Measurements from ENCODE around the gene FAAH.

DNA sequence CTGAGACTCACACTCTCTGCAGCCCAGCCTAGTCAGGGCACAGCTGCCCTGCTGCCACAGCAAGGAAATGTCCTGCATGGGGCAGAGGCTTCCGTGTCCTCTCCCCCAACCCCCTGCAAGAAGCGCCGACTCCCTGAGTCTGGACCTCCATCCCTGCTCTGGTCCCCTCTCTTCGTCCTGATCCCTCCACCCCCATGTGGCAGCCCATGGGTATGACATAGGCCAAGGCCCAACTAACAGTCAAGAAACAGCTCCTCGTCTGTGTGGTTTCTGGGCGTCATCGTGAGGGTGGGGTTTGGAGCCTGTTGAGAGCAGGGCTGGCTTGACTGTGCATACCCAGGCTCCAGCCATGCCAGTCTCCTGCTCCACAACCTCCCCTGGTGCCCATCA, 19.5 kb downstream of the FAAH start:
- TF ChIP-seq CTCF (conservative IDR thresholded peaks at IDR 0.05; ENCODE audit: low read depth, low read length) = peak; percentile 18; the same call in 1 of the 2 replicates
- no peak for TF ChIP-seq FOS (IDR thresholded peaks at IDR 0.05; ENCODE audit: low read depth, low read length)
- TF ChIP-seq NFE2L2 (IDR thresholded peaks at IDR 0.05; ENCODE audit: low read depth, low read length) = no peak
- no peak for TF ChIP-seq RCOR1 (IDR thresholded peaks at IDR 0.05; ENCODE audit: insufficient replicate concordance, low read length)
- no peak for TF ChIP-seq POLR2A (IDR thresholded peaks at IDR 0.05; ENCODE audit: low read depth, low read length)
- TF ChIP-seq ELK1 (IDR thresholded peaks at IDR 0.05; ENCODE audit: borderline replicate concordance, low read depth, low read length) = no peak
- no peak for TF ChIP-seq CEBPB (IDR thresholded peaks at IDR 0.05; ENCODE audit: low read depth, low read length)
- TF ChIP-seq RFX5 (IDR thresholded peaks at IDR 0.05; ENCODE audit: low read depth, low read length) = no peak
- no peak for TF ChIP-seq CHD1 (IDR thresholded peaks at IDR 0.05; ENCODE audit: low read depth, low read length)
- TF ChIP-seq MAFK (IDR thresholded peaks at IDR 0.05; ENCODE audit: low read depth, low read length) = no peak
- TF ChIP-seq RAD21 (IDR thresholded peaks at IDR 0.05; ENCODE audit: low read length) = no peak
- no peak for TF ChIP-seq MAZ (IDR thresholded peaks at IDR 0.05; ENCODE audit: borderline replicate concordance, low read depth, low read length)
- TF ChIP-seq SMC3 (IDR thresholded peaks at IDR 0.05; ENCODE audit: low read depth, low read length) = no peak
- TF ChIP-seq MXI1 (IDR thresholded peaks at IDR 0.05; ENCODE audit: borderline replicate concordance, low read depth, low read length) = no peak
